ENCODE results near the gene BOLL. TPM values are rescaled to one million over a fixed set of nuclear protein-coding genes. Genes with fewer than 3 reads are reported as not detected.
A peak's percentile ranks its signal among the peaks of the same experiment; 100 is the strongest.

BOLL gene
- polyA plus RNA-seq, 1 experiment: not detected

DNA sequence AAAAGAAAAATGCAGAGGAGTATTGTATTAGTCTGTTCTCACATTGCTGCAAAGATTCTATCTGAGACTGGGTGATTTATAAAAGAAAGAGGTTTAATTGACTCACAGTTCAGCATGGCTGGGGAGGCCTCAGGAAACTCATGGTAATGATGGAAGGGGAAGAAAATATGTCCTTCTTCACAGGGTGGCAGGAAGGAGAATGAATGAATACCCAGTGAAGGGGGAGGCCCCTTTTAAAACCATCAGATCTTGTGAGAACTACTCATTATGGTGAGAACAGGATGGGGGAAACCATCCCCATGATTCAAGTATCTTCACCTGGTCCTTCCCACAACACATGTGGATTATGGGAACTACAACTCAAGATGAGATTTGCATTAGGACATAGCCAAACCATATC is 10.2 kb upstream of the BOLL start:
- H3K9me3 ChIP-seq (ENCODE audit: control insufficient read depth, insufficient read depth, low read length): no peaks in the 10 kb centered on the region
- CTCF ChIA-PET: interaction anchor here (0.9 to 1.2 kb wide), 3 partner anchors 332 to 514 kb away, joined by 3 to 5 read pairs (median 4); no protein-coding TSS in a partner anchor
- TF ChIP-seq, protein P1, sequence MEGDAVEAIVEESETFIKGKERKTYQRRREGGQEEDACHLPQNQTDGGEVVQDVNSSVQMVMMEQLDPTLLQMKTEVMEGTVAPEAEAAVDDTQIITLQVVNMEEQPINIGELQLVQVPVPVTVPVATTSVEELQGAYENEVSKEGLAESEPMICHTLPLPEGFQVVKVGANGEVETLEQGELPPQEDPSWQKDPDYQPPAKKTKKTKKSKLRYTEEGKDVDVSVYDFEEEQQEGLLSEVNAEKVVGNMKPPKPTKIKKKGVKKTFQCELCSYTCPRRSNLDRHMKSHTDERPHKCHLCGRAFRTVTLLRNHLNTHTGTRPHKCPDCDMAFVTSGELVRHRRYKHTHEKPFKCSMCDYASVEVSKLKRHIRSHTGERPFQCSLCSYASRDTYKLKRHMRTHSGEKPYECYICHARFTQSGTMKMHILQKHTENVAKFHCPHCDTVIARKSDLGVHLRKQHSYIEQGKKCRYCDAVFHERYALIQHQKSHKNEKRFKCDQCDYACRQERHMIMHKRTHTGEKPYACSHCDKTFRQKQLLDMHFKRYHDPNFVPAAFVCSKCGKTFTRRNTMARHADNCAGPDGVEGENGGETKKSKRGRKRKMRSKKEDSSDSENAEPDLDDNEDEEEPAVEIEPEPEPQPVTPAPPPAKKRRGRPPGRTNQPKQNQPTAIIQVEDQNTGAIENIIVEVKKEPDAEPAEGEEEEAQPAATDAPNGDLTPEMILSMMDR (IDR thresholded peaks at IDR 0.05; ENCODE audit: low read depth, low read length): no peak
- H3K4me3 ChIP-seq (ENCODE audit: low read depth, low read length): no peak overlapping the region
- H3K27ac ChIP-seq (ENCODE audit: low read depth, low read length): no peak overlapping the region
- no peak for DNase-seq (ENCODE audit: low read depth, low spot score)
- peaks cover 8% of the 10 kb centered on the region for H3K27me3 ChIP-seq (ENCODE audit: control insufficient read depth, insufficient read depth, low read length)
- POLR2A ChIA-PET: no interaction called here

DNA sequence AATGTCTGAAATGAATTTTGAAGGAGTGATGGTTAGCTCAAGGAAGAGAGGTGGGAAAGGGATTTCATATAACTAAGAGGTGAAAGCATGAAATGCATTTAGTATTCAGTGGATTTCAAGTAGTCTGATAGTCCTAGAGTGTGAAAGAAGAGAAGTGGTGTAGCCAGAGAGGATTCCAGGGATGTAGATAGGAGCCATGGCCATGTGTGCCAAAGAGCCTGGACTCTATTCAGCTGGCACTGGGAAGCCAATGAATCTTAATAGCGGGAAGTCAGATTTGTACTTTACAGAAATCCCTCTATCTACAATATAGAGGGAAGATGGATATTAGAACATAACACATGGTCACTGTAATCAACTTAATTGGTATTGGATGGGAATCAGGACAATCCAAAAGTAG is 8.3 kb upstream of the BOLL start:
- CTCF ChIA-PET: interaction anchor here (1.3 to 1.4 kb wide), 2 partner anchors 334 to 503 kb away, joined by 4 to 6 read pairs; no protein-coding TSS in a partner anchor
- TF ChIP-seq, protein P1 (IDR thresholded peaks at IDR 0.05; ENCODE audit: low read depth, low read length): no peak
- POLR2A ChIA-PET: no interaction called here
- no peak overlapping the region for H3K4me3 ChIP-seq (ENCODE audit: low read depth, low read length)
- H3K27ac ChIP-seq (ENCODE audit: low read depth, low read length): no peak overlapping the region
- no peaks in the 10 kb centered on the region for H3K9me3 ChIP-seq (ENCODE audit: control insufficient read depth, insufficient read depth, low read length)
- no peak for DNase-seq (ENCODE audit: low read depth, low spot score)
- peaks cover 6% of the 10 kb centered on the region for H3K27me3 ChIP-seq (ENCODE audit: control insufficient read depth, insufficient read depth, low read length)

DNA sequence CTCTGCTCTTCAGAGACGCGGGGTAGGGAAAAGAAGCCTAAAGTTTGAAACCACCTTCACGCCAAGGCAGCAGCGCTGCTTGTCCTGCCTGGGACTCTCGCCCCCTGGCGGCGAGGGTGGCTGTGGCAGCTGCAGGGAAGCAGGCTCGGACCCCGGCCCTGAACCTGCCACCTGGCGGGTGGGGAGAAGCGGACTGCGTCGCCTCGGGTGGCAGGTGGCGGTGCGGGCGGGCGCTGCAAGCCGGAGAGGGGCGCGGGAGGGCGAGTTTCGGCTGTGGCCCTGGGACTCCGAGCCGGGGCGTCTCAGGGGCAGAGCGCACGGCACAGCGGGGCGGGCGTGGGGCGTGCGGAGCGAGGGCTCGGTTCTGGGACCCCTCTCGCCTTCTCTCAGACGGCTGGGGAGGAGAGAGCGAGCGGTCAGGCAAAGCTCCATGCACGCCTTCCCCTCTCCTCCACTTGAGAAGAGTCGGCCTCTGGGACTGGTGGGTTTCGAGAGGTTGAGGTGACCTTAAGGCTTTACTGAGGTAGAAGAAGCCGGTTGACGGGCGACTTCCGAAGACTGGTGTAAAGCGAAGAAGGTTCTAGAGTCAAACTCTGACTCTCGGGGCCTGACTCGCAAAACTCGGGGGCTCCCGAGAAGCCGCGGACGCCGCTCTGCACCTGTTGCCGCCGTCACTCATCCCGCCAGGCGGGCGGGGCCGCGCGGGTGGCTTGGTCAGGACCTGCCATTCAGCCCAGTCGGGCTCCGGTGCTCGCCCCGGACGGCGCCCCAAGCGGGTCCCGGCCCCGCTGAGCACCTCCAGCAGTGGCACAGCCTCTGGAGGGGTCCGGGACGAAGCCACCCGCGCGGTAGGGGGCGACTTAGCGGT is 1.1 kb upstream of the BOLL start:
- Histone ChIP-seq H3K27me3 (ENCODE audit: control insufficient read depth, insufficient read depth, low read length) (peaks cover 4% of the 10 kb centered on the region), H3K9me3 (ENCODE audit: control insufficient read depth, insufficient read depth, low read length) (peaks cover 18% of the 10 kb centered on the region), H3K27ac (ENCODE audit: low read depth, low read length) (no peak overlapping the region), H3K4me3 (ENCODE audit: low read depth, low read length) (no peak overlapping the region)
- POLR2A ChIA-PET: no interaction called here
- DNase-seq (ENCODE audit: low read depth, low spot score): no peak
- CTCF ChIA-PET: no interaction called here
- TF ChIP-seq, protein P1 (IDR thresholded peaks at IDR 0.05; ENCODE audit: low read depth, low read length): peak; percentile 32

DNA sequence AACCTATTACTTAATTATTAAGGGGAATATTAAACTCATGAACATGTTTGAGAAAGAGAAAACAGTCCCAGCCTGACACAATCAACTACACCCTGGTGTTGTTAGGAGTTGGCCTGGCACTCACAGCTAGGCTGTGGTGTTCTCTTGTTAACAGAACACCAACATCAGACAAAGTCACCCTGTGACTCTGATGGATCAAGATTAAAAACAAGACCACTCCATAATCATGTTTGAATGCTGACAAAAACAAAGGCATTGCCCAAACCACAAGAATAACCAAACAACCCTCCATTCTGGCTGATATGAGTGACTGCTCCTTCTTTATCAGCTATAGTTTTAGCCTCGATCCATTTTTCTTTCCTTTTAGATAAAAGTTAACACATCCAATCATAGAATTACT is 3.0 kb downstream of the BOLL start:
- CTCF ChIA-PET: interaction anchor here (0.6 kb wide), 1 partner anchor 345 kb away, joined by 3 read pairs; no protein-coding TSS in a partner anchor
- TF ChIP-seq, protein P1 (IDR thresholded peaks at IDR 0.05; ENCODE audit: low read depth, low read length): no peak

DNA sequence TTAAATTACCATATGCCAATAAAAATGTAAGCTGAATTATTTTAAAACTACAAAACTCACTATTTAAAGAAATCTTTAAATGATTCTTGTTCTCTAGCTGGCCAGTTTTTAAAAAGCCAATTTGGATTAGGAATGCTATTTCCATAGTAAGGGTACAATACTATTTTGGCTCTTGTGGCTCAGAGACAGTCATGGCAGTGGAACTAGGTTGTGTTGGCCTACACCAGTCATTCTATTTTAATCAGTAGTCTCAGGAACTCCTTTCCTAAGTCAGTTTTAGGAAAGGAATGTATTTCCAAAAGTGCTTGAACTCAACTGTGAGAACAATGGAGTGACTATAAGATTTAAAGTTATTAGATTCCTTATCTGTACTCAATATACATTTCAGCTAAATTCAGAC is 5.9 kb downstream of the BOLL start:
- ChIA-PET POLR2A (no interaction called here), CTCF (interaction anchor here (0.6 to 1.5 kb wide), 6 partner anchors 8 to 1028 kb away, joined by 3 to 4 read pairs (median 3); no protein-coding TSS in a partner anchor)
- DNase-seq (ENCODE audit: low read depth, low spot score): no peak
- Histone ChIP-seq H3K27ac (ENCODE audit: low read depth, low read length) (no peak overlapping the region), H3K9me3 (ENCODE audit: control insufficient read depth, insufficient read depth, low read length) (no peaks in the 10 kb centered on the region), H3K27me3 (ENCODE audit: control insufficient read depth, insufficient read depth, low read length) (no peaks in the 10 kb centered on the region), H3K4me3 (ENCODE audit: low read depth, low read length) (no peak overlapping the region)
- TF ChIP-seq, protein P1 (IDR thresholded peaks at IDR 0.05; ENCODE audit: low read depth, low read length): no peak

More for the DNA sequence above, 3.0 kb downstream of the BOLL start:
- POLR2A ChIA-PET: no interaction called here
- Histone ChIP-seq H3K9me3 (ENCODE audit: control insufficient read depth, insufficient read depth, low read length) (peaks cover 18% of the 10 kb centered on the region), H3K27me3 (ENCODE audit: control insufficient read depth, insufficient read depth, low read length) (peaks cover 2% of the 10 kb centered on the region), H3K27ac (ENCODE audit: low read depth, low read length) (no peak overlapping the region), H3K4me3 (ENCODE audit: low read depth, low read length) (no peak overlapping the region)
- DNase-seq (ENCODE audit: low read depth, low spot score): no peak
